OCI-LY7 (cell line): ENCODE data around the gene EIF5A2.

Experiments used
- EZH2phosphoT487 ChIP-seq: fragments of 200-600 bp; sonication (generic); IDR thresholded peaks from 2 replicates; pipeline ENCODE4 v1.6.1; 2018; ENCODE audit warnings: low read depth, borderline replicate concordance, mild to moderate bottlenecking, mixed run types, antibody characterized with exemption, low read length, moderate library complexity, mixed read lengths
- TF ChIP-seq, protein P1 (sequence below): fragments of 200-600 bp; sonication (generic); conservative IDR thresholded peaks from 2 replicates; pipeline ENCODE4 v1.5.1; 2014; ENCODE audit warnings: mild to moderate bottlenecking, antibody characterized with exemption, low read length, moderate library complexity, mixed read lengths

DNA sequence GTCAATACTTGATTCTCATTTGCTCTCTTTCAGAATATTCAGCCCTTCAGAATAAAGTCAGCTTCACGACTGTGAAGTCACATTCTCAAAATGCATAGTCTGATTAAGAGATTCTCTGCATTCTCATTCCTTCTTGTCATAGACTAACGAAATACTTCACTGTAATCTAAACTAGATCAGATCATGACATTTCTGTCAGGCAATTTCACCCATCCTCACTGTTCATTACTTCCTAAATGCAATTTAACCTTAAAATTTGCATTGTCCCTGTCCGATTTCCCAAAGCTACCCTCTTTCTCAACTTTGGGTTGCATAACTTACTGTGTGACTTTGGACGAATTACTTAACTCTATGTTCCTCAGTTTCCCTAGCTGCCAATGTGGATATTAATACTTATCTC is 44.6 kb downstream of the EIF5A2 start:
- TF ChIP-seq, protein P1, sequence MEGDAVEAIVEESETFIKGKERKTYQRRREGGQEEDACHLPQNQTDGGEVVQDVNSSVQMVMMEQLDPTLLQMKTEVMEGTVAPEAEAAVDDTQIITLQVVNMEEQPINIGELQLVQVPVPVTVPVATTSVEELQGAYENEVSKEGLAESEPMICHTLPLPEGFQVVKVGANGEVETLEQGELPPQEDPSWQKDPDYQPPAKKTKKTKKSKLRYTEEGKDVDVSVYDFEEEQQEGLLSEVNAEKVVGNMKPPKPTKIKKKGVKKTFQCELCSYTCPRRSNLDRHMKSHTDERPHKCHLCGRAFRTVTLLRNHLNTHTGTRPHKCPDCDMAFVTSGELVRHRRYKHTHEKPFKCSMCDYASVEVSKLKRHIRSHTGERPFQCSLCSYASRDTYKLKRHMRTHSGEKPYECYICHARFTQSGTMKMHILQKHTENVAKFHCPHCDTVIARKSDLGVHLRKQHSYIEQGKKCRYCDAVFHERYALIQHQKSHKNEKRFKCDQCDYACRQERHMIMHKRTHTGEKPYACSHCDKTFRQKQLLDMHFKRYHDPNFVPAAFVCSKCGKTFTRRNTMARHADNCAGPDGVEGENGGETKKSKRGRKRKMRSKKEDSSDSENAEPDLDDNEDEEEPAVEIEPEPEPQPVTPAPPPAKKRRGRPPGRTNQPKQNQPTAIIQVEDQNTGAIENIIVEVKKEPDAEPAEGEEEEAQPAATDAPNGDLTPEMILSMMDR = no peak
- TF ChIP-seq EZH2phosphoT487 = no peak
